ENCODE measurements around the gene SCARF2.

DNA sequence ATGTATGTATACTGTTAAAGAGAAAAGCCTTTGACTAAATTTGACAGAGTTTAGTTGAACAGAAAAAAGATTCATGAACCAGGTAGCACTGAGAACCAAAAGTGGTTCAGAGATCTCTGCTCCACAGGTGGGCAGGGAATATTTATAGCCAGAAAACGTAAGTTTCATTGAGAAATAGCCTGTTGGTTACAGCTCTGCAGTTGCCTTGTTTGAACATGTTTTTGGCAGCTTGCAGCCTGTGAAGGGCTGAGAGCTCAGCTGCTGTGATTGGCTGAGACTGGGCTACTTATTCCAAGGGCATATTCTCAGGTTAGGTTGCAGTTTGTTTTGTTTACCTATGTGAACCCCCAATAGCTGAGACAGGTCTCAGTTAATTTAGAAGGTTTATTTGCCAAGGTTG lies 57.1 kb downstream of the SCARF2 start:
- TF ChIP-seq CTCF (IDR thresholded peaks at IDR 0.05; ENCODE audit: control extremely low read depth in 1 of 3, insufficient read depth in 1 of 3, low read depth in 1 of 3, low read length in 3 of 3) (no peak), JUND (IDR thresholded peaks at IDR 0.05; ENCODE audit: low read length) (no peak), EZH2 (IDR thresholded peaks at IDR 0.05; ENCODE audit: low read depth, low read length, severe bottlenecking) (no peak), MAFK (IDR thresholded peaks at IDR 0.05; ENCODE audit: low read depth, low read length) (no peak), RAD21 (IDR thresholded peaks at IDR 0.05 in 1 of 2, conservative IDR thresholded peaks at IDR 0.05 in 1 of 2; ENCODE audit: low read depth in 2 of 2, low read length in 2 of 2) (no peak), SUZ12 (IDR thresholded peaks at IDR 0.05; ENCODE audit: low read length) (no peak), ZNF274 (IDR thresholded peaks at IDR 0.05; ENCODE audit: borderline replicate concordance, extremely low read depth, low read length) (no peak), GTF2F1 (IDR thresholded peaks at IDR 0.05; ENCODE audit: borderline replicate concordance, low read depth, low read length) (no peak), KDM4A (IDR thresholded peaks at IDR 0.05; ENCODE audit: low read depth, low read length, severe bottlenecking) (no peak), RXRA (IDR thresholded peaks at IDR 0.05; ENCODE audit: insufficient read depth, low read depth, low read length) (no peak), ASH2L (IDR thresholded peaks at IDR 0.05; ENCODE audit: low read length) (no peak), SP2 (IDR thresholded peaks at IDR 0.05; ENCODE audit: low read length) (no peak), MAX (IDR thresholded peaks at IDR 0.05) (no peak)
- TF ChIP-seq, protein P1, sequence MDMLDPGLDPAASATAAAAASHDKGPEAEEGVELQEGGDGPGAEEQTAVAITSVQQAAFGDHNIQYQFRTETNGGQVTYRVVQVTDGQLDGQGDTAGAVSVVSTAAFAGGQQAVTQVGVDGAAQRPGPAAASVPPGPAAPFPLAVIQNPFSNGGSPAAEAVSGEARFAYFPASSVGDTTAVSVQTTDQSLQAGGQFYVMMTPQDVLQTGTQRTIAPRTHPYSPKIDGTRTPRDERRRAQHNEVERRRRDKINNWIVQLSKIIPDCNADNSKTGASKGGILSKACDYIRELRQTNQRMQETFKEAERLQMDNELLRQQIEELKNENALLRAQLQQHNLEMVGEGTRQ (IDR thresholded peaks at IDR 0.05; ENCODE audit: low read length), result no peak
